NCI-H2171 treated with DMSO at 0.1 percent for 48 hours (cell line): ENCODE results near the gene FTCD.
"Not testable (repeated sequence)": the region's sequence is repeated elsewhere in the genome, so short reads cannot be mapped to it uniquely, and the experiment has no call there.

ENCODE experiments used
- DNase-seq: peaks from one replicate; lab custom pipeline; 2025; lab: John Stamatoyannopoulos, UW

Gene FTCD

DNA sequence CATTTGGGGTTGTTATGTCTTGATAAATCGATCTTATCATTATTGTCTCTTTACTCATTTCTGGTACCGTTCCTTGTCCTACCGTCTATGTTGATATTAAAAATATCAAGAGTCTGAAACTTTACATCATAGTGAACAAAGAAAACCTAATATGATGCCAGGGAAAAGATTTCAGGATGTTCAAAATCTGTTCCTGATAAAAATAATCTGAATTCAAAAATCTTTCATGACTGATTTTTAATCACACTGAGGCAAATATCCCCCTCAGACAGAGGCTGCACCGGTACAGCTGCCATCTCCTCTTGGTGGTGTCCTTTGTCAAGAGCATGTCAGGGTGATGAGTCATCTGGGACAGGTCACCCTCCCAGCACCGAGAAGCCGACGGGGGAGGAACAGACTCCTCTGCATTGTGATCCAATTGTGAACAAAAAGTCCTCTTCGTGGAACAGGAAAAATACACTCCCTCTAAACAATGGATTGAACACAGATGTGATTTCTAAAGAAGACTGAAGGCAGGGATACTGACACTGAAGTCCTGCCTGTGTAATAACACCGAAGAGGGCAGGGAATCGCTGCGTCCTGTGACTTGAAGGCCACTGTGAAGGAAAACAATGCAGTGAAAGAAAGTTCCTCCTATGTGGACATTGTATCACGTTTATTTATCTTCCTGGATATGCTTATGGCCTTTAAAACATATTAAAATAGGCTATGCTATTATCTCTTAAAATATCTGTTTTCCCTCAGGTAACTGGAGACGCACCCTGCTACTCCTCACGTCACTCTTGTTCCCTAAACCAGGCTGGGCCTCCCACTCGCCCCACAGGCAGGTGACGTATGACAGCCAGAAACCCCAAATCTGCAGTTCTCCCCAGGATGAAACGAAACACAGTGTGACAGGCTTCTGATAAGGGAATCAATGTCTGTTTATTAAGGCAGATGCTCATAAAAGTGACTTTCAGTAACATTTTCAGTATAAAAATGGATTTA, 33.1 kb upstream of the FTCD start:
- peak; percentile 52 for DNase-seq

DNA sequence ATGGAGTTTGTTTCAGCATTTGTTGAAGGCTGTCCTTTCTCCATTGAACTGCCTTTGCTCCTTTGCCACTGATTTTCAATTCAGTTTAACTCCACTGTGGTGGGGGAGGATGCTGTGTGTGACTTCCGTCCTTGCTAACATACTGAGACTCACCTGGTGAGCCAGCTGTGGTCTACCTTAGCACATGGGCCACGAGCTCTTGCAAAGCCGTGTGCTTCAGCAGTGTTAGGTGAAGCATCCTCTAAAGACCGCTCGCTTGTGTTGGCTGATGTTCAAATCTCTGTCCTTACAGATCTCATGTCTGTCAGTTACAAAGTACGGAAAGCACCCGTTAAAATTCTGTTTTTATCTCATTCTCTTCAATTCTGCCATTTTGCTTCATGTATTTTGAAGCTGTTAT, 32.4 kb upstream of the FTCD start:
- peak; percentile 18 for DNase-seq

DNA sequence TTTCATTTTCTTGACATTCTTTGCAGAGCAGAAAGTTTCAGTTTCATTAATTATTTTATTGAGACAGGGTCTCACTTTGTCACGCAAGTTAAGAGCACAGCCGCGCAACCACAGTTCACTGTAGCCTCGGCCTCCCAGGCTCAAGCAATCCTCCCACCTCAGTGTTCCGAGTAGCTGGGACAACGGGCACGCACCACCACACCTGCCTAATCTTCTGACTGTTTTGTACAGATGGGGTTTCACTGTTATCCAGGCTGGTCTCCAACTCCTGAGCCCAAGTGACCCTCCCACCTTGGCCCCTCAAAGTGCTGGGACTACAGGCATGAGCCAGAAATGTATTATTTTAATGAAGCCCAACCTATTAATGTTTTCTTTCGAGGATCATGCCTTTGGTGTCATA, 31.9 kb upstream of the FTCD start:
- no peak for DNase-seq

DNA sequence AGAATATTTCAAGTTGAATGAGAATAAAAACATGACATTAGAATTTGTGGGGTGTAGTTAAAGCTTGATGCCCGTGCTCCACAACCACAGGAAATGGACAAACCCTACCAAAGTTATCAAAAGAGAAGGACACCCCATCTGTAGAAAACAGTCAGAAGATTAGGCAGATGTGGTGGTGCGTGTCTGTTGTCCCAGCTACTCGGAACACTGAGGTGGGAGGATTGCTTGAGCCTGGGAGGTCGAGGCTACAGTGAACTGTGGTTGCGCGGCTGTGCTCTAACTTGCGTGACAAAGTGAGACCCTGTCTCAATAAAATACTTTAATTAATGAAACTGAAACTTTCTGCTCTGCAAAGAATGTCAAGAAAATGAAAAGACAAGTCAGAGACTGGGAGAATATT, 30.3 kb upstream of the FTCD start:
- DNase-seq, result no peak

DNA sequence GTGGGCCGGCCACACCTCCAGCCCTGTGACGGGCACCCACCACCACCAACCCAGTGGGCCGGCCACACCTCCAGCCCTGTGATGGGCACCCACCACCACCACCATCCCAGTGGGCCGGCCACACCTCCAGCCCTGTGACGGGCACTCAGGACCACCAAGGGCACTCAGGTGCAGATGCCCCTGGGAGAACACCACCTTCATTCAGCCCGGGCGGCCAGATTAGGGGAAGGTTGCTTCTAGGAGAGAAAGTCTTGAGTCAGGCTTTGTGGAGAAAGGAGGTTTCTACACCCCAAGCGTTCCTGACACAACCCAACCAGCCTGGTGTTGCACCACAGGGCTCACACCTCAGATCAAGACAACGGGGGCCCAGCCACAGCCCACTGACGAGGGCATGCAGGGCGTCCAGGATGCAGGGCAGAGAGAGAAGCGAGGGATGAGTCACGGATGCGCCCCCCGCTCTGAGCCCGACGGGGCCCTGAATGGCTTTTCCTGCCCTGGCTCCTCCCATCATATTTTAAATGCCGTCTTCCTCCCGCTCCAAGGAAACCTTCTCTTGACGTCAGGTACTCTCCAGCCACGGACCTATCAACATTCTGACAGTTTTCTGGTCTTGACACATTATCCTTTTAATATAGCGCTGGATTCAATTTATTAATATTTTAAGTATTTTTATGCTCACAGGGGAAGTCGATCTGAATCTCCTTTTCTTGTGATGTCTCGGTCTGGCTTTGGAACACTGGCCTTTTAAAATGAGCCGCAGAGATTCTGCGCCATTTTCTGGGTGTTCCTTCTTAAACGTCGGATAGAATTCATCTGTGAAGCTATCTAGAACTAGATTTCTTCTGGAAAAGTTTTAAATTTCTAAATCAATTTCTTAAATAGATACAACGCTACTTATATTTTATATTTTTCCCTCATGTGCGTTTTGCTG, 29.5 kb upstream of the FTCD start:
- peak; percentile 88 for DNase-seq

DNA sequence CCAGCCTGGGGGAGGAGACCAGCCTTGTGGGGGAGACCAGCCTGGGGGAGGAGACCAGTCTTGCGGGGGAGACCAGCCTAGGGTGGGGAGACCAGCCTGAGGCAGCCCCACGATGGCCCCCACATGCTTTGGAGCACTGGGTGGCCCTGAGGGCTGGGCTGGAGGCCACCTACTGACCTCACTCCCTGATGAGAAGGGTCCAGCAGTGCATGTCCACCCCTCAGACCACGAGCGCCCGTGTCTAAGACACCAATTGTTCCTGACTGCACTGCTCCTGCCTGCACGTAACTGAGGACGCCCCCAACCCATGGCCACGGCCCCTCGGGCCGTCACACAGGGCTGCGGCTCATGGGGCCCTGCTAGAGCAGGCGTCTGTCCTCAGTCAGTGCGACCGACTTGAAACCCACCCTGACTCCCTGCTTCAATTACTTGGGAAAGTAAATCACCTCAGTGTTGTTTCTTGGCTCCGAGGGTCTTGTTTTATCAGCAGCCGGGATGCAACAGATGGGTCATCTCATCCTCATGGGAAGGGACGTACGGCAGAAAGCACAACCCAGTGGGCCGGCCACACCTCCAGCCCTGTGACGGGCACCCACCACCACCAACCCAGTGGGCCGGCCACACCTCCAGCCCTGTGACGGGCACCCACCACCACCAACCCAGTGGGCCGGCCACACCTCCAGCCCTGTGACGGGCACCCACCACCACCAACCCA, 28.7 kb upstream of the FTCD start, which contains the start of gene SPATC1L:
TSS of gene SPATC1L (minus strand) at position 550 of the 715 bp plus-strand sequence. CDS start 1,643 bp downstream, outside the sequence.
- peak; percentile 80 for DNase-seq

DNA sequence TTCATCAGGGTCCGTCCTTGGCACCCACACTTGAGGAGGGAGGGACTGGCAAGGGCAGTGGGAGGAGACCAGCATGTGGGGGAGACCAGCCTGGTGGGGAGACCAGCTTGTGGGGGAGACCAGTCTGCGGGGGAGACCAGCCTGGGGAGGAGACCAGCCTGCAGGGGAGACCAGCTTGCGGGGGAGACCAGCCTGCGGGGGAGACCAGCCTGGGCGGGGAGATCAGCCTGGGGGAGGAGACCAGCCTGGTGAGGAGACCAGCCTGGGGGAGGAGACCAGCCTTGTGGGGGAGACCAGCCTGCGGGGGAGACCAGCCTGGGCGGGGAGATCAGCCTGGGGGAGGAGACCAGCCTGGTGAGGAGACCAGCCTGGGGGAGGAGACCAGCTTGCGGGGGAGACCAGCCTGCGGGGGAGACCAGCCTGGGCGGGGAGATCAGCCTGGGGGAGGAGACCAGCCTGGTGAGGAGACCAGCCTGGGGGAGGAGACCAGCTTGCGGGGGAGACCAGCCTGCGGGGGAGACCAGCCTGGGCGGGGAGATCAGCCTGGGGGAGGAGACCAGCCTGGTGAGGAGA, 28.0 kb upstream of the FTCD start:
- not testable (repeated sequence) for DNase-seq

DNA sequence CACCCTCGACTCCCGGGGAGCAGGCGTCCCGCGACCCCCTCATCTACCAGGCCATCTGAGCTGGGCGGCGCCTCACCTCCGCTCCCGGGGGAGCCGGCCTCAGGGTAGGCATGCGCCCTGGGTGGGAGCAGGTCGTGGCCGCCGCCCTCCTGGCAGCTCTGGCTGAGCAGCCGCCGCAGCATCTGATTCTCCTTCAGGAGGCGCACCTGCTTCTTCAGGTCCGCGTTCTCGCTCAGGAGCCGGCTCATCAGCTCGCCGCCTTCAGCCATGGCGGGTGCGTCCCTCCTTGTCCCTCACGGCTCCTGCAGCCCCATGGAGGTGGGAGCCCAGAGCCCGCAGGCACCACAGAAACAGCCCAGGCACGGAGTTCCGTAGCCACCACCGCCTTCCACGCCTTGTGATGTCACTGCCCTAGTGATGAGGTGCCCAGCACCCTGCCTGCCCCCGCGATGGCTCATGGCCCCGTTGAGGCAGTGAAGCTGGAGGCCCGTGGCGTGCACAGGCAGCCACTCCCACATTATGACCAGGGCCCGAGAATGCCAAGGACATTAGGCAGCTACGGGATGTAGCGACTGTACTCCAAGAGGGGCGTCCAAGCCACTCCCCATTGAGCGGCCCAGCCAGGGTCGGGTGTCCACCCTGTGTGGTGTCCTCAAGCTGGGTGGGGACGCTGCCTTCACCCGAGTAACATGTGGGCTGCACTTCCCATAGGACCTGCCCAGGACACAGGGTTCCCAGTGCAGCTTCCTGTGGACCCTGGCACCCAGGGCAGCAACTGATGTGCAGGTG, 27.4 kb upstream of the FTCD start:
- no peak for DNase-seq

DNA sequence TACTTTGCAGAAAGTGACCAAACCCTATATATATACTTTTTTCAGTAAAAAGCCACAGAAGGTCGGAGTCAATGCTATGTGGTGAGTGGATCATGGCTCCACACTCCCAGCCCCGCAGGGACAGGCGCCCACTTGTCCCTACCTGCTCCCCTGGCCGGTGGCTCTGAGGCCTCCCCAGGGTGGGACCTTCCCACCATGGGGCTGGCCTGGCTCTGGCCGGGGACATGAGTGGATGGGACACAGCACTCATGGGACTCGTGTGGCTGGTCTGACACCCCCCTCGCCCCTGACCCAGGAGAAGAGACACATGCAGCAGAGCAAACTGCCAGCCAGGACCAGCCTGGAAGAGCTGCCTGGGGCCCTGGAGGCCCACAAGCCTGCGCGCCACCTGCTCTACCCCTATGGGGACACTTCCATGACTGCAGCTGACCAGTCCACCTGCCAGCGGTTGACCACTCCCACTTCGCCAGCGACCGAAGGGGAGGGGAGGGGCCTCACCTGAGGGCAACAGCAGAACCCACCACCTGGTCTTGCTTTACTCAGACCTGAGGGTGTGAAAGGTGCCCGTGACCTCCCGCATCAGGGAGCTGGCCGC, 26.7 kb upstream of the FTCD start:
- DNase-seq, result no peak

DNA sequence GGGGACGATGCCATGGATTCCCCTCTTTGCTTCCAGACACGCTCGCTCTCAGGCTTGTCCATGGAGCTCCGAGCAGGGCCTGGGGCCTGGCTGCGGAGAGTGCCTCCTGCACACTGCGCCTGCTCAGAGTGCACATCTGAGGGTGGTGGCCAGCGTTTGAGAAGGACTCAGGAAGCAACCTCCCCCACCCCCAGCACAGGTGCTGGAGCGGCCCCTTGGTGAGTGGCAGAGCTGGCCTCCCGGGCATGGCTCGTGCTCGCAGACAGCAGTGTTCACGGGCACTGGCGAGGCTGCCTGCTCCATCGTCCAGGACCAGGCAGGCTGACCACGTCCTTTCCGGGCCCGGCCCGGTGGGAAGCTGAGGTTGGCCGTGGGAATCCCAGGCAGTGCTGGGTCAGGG, 26.1 kb upstream of the FTCD start:
- no peak for DNase-seq

DNA sequence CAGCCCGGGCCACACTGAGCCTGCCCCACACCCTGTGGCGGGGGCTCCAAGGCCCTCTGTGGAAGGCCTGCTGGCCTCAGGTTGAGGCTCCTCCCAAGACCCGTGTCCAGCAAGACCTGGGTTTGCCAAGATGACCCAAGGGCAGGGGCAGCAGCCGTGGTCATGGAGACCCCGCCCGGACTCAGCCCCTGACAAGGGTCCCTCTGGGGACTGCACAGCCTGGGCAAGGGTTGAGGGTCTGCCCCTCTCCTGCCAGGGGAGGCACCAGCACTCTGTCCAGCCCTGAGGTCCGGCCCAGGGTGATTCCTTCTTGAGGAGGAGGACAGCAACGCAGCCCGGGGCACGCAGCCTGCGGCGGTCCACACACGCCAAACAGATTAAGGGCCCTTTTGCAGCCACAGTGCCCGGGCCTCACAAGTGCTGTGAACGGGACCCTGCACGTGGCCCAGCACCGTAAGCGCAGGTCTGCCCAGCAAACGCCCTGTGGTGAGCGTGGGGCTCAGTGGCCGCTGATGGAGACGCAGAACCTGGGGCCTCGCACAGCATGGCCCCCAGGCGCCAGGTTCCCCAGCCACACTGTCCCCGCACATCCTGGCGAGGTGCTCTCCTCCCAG, 25.5 kb upstream of the FTCD start:
- no peak for DNase-seq

DNA sequence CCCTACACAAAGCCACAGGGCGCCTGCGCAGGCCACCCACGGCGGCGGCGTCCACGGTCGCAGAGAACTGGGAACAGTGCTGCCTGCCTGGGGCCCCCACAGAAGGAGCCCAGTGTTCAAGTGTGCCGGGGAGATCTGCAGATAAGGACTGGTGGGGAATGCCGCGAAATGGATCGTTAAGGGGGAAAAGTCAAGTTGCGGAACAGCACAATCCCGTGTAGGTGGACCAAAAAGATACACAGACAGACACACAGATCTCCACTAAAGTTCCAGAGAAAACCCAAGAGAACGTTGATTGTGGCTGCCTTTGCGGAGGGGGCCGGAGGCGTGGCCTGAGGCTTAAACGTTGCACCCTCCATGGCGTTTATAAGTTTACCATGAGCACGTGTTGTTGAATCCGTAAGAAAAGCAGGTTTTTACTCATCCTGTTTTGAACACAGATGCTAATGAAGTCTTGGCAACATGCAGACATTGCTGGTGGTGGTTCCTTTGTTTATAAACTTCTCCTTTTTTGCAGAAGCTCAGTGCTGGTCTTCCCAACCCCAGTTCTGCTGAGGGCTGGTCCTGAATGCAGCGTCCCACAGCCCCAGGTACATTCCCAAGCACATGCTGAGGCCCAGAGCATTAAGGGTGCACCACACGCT, 24.8 kb upstream of the FTCD start:
- no peak for DNase-seq

DNA sequence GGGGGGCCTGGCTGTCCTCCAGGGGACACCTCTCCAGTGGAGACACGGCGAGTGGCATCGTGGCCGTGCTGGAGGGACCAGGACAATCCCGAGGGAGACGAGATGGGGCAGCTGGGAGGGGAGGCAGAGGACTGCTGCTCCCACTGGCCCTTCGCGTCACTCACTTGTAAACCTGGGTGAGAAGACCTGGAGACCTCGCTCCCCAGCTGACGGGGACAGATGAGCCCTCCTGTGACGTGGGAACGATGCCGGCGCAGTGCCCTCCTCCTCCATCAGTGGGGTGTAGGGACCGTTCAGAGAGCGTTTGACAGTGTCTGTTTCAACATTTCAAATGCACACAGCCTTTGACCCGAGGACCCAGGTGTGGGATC, 24.3 kb upstream of the FTCD start:
- no peak for DNase-seq

DNA sequence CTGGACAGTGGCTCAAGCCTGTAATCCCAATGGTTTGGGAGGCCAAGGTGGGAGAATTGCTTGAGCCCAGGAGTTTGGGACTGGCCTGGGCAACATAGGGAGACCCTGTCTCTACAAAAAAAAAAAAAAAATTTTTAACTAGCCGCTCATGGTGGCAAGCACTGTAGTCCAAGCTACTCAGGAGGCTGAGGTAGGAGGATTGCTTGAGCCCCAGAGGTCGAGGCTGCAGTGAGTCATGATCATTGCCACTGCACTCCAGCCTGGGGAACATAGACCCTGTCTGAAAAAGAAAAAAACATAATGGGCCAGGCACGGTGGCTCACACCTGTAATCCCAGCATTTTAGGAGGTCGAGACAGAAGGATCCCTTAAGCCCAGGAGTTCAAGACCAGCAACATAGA, 23.6 kb upstream of the FTCD start:
- DNase-seq, result no peak

DNA sequence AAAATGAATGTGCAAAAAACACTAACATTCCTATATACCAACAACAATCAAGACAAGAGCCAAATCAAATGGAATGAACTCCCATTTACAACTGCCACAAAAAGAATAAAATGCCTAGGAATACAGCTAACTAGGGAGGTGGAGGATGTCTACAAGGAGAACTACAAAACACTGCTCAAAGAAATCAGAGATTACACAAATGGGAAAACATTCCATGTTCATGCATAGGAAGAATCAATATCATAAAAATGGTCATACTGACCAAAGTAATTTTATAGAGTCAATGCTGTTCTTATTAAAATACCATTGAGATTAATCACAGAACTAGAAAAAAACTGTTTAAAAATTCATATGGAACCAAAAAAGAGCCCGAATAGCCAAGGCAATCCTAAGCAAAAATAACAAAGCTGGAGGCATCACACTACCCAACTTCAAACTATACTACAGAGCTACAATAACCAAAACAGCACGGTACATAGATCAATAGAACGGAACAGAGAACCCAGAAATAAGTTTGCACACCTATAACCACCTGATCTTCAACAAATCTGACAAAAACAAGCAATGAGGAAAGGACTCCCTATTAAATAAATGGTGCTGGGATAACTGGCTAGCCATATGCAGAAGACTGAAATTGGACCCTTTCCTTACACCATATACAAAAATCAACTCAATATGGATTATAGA, 21.2 kb upstream of the FTCD start:
- not testable (repeated sequence) for DNase-seq

DNA sequence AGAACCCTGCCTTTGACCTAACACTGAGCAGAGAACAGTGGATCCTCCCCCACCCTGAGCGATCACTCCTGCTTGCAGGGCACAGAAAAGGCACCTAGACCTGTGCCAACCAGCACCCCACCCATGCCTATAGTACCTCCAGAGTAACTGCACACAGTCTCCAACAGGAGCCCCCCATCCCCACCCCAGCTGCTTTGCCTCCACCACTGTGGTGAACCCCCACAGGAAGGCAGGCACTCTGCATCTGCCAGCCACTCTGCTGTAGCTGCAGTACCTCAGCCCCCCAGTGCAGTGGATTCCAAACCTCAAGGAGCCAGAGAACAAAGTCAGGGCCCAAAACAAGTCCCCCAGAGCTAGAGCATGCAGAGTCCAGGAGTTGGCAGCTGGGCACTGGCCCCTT, 18.2 kb upstream of the FTCD start:
- DNase-seq, result no peak

DNA sequence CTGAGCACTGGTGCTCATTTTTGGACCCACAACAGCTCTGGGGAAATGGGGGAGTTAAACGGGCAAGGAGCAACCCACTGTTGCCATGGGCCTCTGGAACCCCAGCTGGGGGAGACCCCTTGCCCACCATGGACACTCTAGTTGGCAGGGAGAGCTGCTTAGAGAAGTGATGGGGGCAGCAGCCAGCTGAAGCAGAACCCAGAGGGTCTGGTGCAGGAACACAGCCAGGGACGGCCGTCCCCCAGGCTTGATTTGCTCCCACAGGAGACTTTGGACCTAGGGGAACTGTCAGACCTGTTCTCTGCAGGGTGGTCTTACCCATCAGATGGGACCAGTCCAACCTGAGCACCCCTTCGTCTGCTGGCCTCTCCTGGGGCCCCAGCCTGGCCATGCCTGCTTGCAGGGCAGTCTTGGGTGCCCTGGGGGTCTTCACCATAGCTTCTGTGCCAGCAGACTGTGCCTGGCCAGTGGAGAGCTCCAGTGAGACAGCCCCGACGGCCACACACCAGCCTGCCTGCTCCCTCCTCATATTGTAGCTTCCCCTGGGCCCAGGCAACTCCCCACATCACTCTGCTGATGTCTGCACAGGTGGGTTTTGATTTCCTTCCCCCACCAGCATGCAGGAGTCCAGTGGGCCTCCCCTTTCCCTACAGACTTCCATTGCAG, 17.6 kb upstream of the FTCD start:
- DNase-seq, result no peak
